ENCODE data around the gene SLC38A3.
"Not testable (repeated sequence)": the region's sequence is repeated elsewhere in the genome, so short reads cannot be mapped to it uniquely, and the experiment has no call there.

Gene SLC38A3

GRCh38 chr3:50256978-50257890 lies 52.2 kb downstream of the SLC38A3 start:
- DNase-seq = peak; percentile 47

DNA sequence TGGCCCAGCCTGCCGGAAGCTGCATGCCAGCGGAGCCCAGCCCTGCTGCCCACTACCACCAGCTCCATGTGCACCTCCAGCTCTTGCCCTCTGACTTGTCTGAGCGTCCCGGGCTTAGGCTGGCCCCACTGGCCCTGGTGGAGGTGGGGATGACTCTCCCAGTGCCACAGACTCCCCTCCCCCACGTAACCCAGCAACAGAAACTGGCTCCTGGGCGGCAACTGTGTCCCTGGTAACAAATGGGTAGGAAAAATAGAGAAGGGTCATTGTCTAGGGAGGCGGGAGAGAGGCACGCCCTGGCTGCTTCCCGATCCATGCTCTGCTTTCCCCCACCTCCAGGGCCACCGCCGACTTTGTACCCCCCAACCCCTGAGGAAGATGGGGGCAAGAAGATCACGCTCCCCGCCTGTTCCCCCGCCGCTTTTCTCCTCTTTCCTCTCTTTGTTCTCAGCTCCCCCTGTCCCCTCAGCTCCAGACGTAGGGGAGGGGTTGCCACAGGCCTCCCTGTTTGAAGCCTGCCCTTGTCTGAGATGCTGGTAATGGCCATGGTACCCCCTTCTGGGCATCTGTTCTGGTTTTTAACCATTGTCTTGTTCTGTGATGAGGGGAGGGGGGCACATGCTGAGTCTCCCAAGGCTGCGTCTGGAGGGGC lies 53.1 kb downstream of the SLC38A3 start:
- no peak for DNase-seq

GRCh38 chr3:50258979-50259378 lies 53.9 kb downstream of the SLC38A3 start:
- DNase-seq = no peak

- no peak for DNase-seq
Observed at GRCh38 chr3:50259432-50260026, 54.5 kb downstream of the SLC38A3 start.

DNA sequence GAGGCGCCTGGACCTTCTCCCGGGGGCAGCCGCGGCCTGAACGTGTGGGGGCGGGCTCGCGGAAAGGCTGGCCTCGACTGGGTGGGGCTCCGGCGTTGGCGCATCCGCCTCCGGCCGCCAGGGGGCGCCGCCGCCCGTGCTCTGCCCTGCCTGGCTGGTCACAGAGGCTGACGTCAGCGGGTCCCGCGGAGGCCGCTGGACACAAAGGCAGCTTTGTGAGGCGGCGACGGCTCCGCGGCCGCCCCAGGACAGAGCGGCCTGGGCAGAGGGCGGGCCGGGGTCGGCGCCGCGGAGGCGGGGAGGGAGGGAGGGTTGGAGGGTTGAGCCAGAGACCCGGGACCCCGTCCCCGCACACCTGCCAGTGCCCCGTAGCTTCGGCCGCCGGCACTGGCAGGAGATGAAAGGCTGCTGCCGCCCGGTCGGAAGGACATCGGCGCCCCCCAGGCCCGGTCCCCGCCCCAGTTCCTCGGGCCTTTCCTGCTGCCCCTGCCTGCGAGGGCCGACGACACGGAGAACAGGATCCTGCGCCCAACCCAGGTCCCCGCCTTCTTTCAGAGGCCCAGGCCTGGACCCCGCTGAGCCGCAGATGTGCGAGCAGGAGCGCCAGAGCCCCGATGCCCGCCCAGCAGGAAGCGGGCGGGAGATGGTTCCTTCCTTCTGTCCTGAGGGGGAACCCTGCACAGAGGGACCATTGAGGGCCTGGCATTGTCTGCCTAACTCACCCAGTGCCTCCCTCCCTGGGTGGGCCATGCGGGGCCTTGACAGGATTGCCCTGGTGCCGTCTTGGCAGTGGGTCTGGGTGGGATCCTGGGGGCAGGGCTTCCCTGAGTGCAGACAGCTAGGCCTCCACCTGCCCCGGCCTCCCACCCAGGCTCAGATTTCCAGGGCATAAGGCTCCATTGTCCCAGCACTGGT lies 55.2 kb downstream of the SLC38A3 start:
- peak; percentile 79 for DNase-seq

DNA sequence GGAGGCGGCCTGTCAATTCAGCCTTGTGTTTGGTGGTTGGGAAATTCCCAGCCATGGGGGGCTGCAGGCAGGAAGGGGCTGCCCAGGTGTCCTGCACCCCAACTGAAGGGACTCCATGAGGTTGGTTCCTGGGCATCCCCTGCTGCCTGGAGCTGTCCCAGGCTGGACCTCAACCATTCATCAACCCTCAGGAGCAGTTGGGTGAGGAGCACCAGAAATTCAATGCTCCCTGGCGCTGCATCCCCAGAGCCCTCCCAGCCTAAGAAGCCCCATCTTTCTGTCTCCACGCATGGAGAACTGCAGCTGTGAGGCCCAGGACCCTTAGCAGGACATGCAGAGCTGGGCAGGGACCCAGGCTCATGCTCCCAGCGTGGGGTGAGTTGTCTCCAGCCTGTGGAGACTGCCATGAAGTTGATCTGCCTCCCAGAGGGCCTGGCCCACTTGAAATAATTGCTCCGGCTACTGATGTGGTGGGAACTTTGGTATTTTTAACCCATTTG lies 55.9 kb downstream of the SLC38A3 start:
- DNase-seq = no peak

GRCh38 chr3:50261505-50261904 lies 56.4 kb downstream of the SLC38A3 start:
- DNase-seq = no peak

DNA sequence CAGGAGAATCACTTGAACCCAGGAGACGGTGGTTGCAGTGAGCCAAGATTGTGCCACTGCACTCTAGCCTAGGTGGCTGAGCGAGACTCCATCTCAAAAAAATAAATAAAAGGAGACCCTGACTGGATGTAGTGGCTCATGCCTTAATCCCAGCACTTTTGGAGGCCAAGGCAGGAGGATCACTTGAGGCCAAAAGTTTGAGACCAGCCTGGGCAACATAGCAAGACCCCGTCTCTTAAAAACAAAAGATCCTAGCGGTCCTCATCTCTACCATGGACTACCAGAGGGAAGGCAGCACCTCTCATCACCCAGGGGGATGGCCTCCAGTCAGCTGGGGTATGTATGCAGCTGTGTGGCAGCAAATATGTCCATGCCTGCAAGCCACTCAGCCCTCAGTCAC lies 57.1 kb downstream of the SLC38A3 start:
- DNase-seq = not testable (repeated sequence)

- no peak for DNase-seq
Observed at GRCh38 chr3:50262778-50263177, 57.7 kb downstream of the SLC38A3 start.

- DNase-seq = no peak
Observed at GRCh38 chr3:50263478-50264382, 58.7 kb downstream of the SLC38A3 start.

- no peak for DNase-seq
Observed at GRCh38 chr3:50264383-50264963, 59.4 kb downstream of the SLC38A3 start.

DNA sequence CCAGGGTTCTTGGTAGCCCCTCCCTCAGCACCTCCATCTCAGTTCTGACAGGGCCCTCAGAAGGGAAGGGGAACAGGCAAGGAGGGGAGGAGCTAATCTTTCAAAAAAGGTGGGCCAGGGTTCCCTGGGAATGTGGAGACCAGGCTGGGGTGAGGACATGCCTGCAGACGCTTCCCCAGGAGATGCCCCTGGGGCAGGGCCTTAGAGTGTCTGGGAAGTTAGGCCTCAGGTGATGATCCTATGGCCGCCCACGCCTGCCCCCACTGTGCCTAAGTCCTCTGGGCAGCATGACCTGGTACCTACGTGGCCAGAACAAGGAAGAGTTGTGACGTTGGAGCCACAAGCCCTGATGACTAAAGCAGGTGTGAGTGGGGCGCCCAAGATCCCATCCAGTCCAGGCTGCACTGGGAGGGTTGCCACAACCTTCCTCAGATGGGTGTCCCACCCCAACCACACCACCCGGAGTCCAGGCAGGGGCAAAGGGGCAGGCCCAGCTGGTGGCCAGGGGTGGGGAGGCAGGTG lies 60.0 kb downstream of the SLC38A3 start:
- no peak for DNase-seq

- DNase-seq = no peak
Observed at GRCh38 chr3:50265571-50265970, 60.5 kb downstream of the SLC38A3 start.

DNA sequence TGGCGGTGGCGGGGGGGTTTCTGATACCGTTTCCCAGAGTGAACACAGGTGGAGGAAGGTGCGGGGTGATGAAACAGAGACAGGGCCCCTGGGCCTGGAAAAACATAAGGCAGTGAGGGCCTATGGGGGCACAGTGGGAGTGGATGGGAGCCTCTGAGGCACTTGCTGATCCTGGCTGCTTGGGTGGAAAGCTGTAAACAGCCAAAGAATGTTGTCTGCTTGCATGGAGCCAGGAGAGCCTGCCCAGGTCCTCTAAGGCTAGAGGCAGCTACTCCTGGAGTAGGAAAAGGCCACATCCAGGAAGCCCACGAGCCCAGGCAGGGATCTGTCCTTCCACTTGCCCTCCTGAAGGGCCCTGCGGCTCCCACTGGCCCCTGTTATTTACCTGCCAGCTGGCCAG lies 60.9 kb downstream of the SLC38A3 start:
- DNase-seq = no peak

GRCh38 chr3:50266836-50267235 lies 61.8 kb downstream of the SLC38A3 start:
- DNase-seq = no peak

- DNase-seq = no peak
Observed at GRCh38 chr3:50267280-50267913, 62.3 kb downstream of the SLC38A3 start.

GRCh38 chr3:50268276-50268675 lies 63.2 kb downstream of the SLC38A3 start:
- DNase-seq = no peak

GRCh38 chr3:50268703-50269451 lies 63.8 kb downstream of the SLC38A3 start, which contains the start of gene SEMA3B:
Gene SEMA3B, plus strand, starts transcription at chr3:50269147. Its CDS starts 94 bp downstream, at chr3:50269241.
- no peak for DNase-seq

DNA sequence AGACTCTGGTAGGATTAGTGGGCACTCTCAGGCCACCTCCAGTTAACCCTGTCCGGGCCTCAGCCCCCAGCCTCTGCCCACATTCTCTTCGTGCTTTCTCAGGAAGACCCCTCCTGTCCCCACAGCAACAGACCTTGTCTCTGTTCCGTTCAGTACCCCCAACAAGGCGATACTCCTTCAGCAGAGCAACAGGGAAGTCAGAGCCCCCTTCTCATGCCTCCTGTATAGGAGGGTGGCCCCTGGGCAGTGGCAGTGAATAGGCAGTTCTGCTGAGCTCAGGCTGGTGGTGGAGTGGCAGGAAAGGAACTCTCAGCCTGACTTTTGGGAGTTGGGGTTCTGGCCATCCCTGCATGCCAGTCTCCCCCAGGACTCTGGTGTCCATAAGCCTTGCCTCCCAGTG lies 64.4 kb downstream of the SLC38A3 start:
- DNase-seq = no peak

Measured in activated naive CD4-positive, alpha-beta T cell treated with anti-CD3 and anti-CD28 coated beads, Interleukin-2, amount 50 U/mL, for 16 hours (primary cell).